PC-3 (cell line): ENCODE data around the gene MARK3. TPM values are rescaled to one million over a fixed set of nuclear protein-coding genes. Genes with fewer than 3 reads are reported as not detected.

Experiments
- ATAC-seq: fragments of 200-7000 bp; cut with Tn5 transposase; 2 replicates; pipeline ENCODE4 v1.9.1; 2020; ENCODE audit warnings: mild to moderate bottlenecking, moderate library complexity
- BruUV-seq: library from RNA; stranded (reverse); fragments of 400-500 nt; replicated peaks from 2 replicates; lab custom pipeline; 2021; lab: Mats Ljungman, UMichigan
- CTCF ChIA-PET: fragments of 300-600 bp; sonication (Branson Sonifier 250); formaldehyde crosslinking; loops from one replicate; lab custom pipeline; 2022; ENCODE audit warnings: antibody characterized with exemption; lab: Charles Lee
- POLR2A ChIA-PET: fragments of 300-600 bp; sonication (Branson Sonifier 250); formaldehyde crosslinking; loops from one replicate; lab custom pipeline; 2022; ENCODE audit warnings: antibody characterized with exemption; ENCODE audit not compliant: unreplicated experiment; lab: Charles Lee
- DNase-seq: peaks from one replicate; pipeline ENCODE4 v3.0.0-alpha.2; 2015
- H2AFZ ChIP-seq: fragments of 300-600 bp; sonication (generic); 2 replicates; pipeline ENCODE4 v1.6.0; 2016; ENCODE audit warnings: antibody characterized with exemption, low read length
- H3F3A ChIP-seq: fragments of 300-600 bp; sonication (generic); one replicate; pipeline ENCODE4 v1.6.0; 2017; ENCODE audit warnings: antibody characterized with exemption, low read length, control low read depth, mild to moderate bottlenecking; ENCODE audit not compliant: unreplicated experiment
- H3K27ac ChIP-seq: fragments of 300-600 bp; sonication (generic); 2 replicates; pipeline ENCODE4 v1.5.1; 2016; ENCODE audit warnings: mild to moderate bottlenecking, low read length
- H3K27me3 ChIP-seq: fragments of 300-600 bp; sonication (generic); 2 replicates; pipeline ENCODE4 v1.6.1; 2016; ENCODE audit warnings: low read length, mixed read lengths
- H3K36me3 ChIP-seq: fragments of 300-600 bp; sonication (generic); 2 replicates; pipeline ENCODE4 v1.6.1; 2016; ENCODE audit warnings: low read depth, mixed run types, low read length, mixed read lengths
- H3K4me1 ChIP-seq: fragments of 300-600 bp; sonication (generic); 2 replicates; pipeline ENCODE4 v1.5.1; 2016; ENCODE audit warnings: low read length; ENCODE audit not compliant: insufficient read depth
- H3K4me2 ChIP-seq: fragments of 300-600 bp; sonication (generic); 2 replicates; pipeline ENCODE4 v1.6.0; 2016; ENCODE audit warnings: low read length
- H3K4me3 ChIP-seq: fragments of 300-600 bp; sonication (generic); 2 replicates; pipeline ENCODE4 v1.5.1; 2016; ENCODE audit warnings: mild to moderate bottlenecking, low read length, mixed read lengths
- H3K79me2 ChIP-seq: fragments of 300-600 bp; sonication (generic); 2 replicates; pipeline ENCODE4 v1.6.1; 2017; ENCODE audit warnings: low read length, mixed read lengths
- H3K9ac ChIP-seq: fragments of 300-600 bp; sonication (generic); 2 replicates; pipeline ENCODE4 v1.6.0; 2016; ENCODE audit warnings: mild to moderate bottlenecking, low read length
- H3K9me2 ChIP-seq: fragments of 300-600 bp; sonication (generic); replicated peaks from 2 replicates; pipeline ENCODE4 v1.6.1; 2016; ENCODE audit warnings: mixed run types, low read length, mixed read lengths
- H3K9me3 ChIP-seq: fragments of 300-600 bp; sonication (generic); 2 replicates; pipeline ENCODE4 v1.6.1; 2016; ENCODE audit warnings: low read length, mixed read lengths
- H4K20me1 ChIP-seq: fragments of 300-600 bp; sonication (generic); 2 replicates; pipeline ENCODE4 v1.6.1; 2016; ENCODE audit warnings: low read length, mixed read lengths
- EZH2 ChIP-seq: fragments of 300-600 bp; sonication (generic); IDR thresholded peaks from one replicate; pipeline ENCODE4 v1.6.1; 2017; ENCODE audit warnings: antibody characterized with exemption, mild to moderate bottlenecking, low read length; ENCODE audit not compliant: unreplicated experiment
- EZH2phosphoT487 ChIP-seq: fragments of 300-600 bp; sonication (generic); IDR thresholded peaks from 2 replicates; pipeline ENCODE4 v1.6.1; 2018; ENCODE audit warnings: mild to moderate bottlenecking, antibody characterized with exemption, low read length, borderline replicate concordance
- intact Hi-C: fragments of 100-400 bp; cut with micrococcal nuclease; formaldehyde crosslinking; loops from 2 replicates; pipeline ENCODE4 v1.9.0; 2023
- total RNA-seq: library from RNA; depleted of rRNA; stranded (reverse); fragments of >200 nt; gene quantifications from 2 replicates; pipeline ENCODE4 v1.2.3, GENCODE V29; 2014
- TF ChIP-seq, protein P1 (sequence below): fragments of 300-600 bp; sonication (generic); conservative IDR thresholded peaks from 2 replicates; pipeline ENCODE4 v1.5.1; 2017; ENCODE audit warnings: antibody characterized with exemption, low read depth, mild to moderate bottlenecking, low read length

Gene MARK3
- total RNA-seq, 1 experiment from 2014 or later: 69.9 TPM

DNA sequence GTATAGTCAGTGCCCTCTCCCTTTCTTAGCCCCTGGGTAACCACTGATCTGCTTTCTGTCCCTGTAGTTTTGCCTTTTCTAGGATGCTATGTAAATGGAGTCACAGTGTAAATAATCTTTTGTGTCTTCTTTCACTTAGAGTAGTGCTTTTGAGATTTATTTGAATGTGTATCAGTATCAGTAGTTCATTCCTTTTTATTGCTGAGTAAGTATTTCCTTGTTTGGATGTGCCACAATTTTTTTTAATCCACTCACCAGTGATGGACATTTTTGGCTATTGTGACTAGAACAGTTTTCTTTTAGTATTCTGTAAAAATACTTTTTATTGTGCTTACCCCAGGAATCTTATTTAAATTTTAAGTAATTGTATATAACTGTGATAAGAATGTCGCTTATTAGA lies 3.4 kb downstream of the MARK3 start:
- Histone ChIP-seq H3K4me2 (peak overlapping the region; percentile 91), H3K27ac (no peak overlapping the region), H3K4me3 (peak overlapping the region; percentile 98), H3K4me1 (peaks cover 27% of the 10 kb centered on the region), H3K9ac (no peak overlapping the region), H4K20me1 (peaks cover 54% of the 10 kb centered on the region), H3F3A (peaks cover 4% of the 10 kb centered on the region), H3K9me2 (no peaks in the 10 kb centered on the region), H3K79me2 (peaks cover 89% of the 10 kb centered on the region), H3K27me3 (no peaks in the 10 kb centered on the region), H3K36me3 (no peaks in the 10 kb centered on the region), H3K9me3 (no peaks in the 10 kb centered on the region), H2AFZ (no peak overlapping the region)
- intact Hi-C loops: no loop called here
- ChIA-PET POLR2A (interaction anchor here (0.6 kb wide), 1 partner anchor 16 kb away, joined by 37 read pairs; no protein-coding TSS in a partner anchor), CTCF (no interaction called here)
- ATAC-seq (no peak), DNase-seq (no peak)
- TF ChIP-seq EZH2phosphoT487 (no peak), EZH2 (no peak)
- TF ChIP-seq, protein P1, sequence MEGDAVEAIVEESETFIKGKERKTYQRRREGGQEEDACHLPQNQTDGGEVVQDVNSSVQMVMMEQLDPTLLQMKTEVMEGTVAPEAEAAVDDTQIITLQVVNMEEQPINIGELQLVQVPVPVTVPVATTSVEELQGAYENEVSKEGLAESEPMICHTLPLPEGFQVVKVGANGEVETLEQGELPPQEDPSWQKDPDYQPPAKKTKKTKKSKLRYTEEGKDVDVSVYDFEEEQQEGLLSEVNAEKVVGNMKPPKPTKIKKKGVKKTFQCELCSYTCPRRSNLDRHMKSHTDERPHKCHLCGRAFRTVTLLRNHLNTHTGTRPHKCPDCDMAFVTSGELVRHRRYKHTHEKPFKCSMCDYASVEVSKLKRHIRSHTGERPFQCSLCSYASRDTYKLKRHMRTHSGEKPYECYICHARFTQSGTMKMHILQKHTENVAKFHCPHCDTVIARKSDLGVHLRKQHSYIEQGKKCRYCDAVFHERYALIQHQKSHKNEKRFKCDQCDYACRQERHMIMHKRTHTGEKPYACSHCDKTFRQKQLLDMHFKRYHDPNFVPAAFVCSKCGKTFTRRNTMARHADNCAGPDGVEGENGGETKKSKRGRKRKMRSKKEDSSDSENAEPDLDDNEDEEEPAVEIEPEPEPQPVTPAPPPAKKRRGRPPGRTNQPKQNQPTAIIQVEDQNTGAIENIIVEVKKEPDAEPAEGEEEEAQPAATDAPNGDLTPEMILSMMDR: no peak
- no TSS peak for BruUV-seq

DNA sequence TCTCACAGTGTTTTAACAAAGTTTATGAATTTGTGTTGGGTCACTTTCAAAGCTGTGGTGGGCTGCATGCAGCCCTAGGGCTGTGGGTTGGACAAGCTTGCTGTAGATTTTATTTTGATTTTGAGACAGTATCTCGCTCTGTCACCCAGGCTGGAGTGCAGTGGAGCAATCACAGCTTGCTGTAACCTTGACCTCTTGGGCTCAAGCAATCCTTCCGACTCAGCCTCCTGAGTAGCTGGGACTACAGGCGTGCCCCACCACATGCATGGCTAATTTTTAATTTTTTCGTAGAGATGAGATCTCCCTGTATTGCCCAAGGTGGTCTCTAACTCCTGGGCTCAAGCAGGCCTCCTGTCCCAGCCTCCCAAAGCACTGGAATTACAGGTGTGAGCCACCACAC lies 5.4 kb downstream of the MARK3 start:
- Histone ChIP-seq H4K20me1 (peaks cover 70% of the 10 kb centered on the region), H3K9me2 (no peaks in the 10 kb centered on the region), H3K4me3 (no peak overlapping the region), H3K27ac (no peak overlapping the region), H3K36me3 (no peaks in the 10 kb centered on the region), H3K4me1 (peaks cover 38% of the 10 kb centered on the region), H2AFZ (no peak overlapping the region), H3K9me3 (no peaks in the 10 kb centered on the region), H3K4me2 (no peak overlapping the region), H3K9ac (no peak overlapping the region), H3K79me2 (peaks cover 99% of the 10 kb centered on the region), H3F3A (peaks cover 8% of the 10 kb centered on the region), H3K27me3 (no peaks in the 10 kb centered on the region)
- DNase-seq: no peak
- intact Hi-C loops: loop anchor here (2.0 kb wide), 3 partner anchors 44 to 94 kb away; partner anchors contain the start of gene EIF5
- POLR2A ChIA-PET: interaction anchor here (0.6 kb wide), 2 partner anchors 19 to 57 kb away, joined by 3 read pairs; no protein-coding TSS in a partner anchor
- no TSS peak for BruUV-seq
- TF ChIP-seq EZH2phosphoT487 (no peak), EZH2 (no peak)
- TF ChIP-seq, protein P1: no peak
- CTCF ChIA-PET: interaction anchor here (0.6 to 2.0 kb wide), 7 partner anchors 12 to 95 kb away, joined by 3 to 11 read pairs (median 3); no protein-coding TSS in a partner anchor
- peak; percentile 7; the same call in 1 of the 2 replicates for ATAC-seq

DNA sequence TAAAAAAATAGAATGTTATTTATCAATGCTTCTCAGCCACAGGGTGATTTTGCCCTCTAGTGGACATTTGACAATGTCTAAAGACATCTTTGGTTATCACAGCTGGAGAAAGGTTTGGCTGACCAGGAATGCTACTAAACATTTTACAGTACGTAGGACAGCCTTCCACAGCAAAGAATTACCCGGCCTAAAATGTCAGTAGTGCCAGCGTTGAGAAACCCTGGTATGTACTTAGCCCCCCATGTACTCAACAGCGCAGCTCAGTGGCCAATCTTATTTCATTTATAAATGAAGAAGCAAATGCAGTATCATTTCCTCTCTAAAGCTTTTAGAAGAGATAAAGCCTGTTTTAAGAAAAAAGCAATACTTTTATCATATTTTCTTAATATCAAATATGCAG lies 5.8 kb downstream of the MARK3 start:
- BruUV-seq: no TSS peak
- peak; percentile 64 for ATAC-seq
- peaks cover 74% of the 10 kb centered on the region for H4K20me1 ChIP-seq
- H3K9me2 ChIP-seq: no peaks in the 10 kb centered on the region
- no peak overlapping the region for H2AFZ ChIP-seq
- ChIA-PET POLR2A (interaction anchor here (0.6 kb wide), 1 partner anchor 58 kb away, joined by 3 read pairs; no protein-coding TSS in a partner anchor), CTCF (interaction anchor here (0.5 to 2.0 kb wide), 7 partner anchors 12 to 959 kb away, joined by 3 to 11 read pairs (median 3); no protein-coding TSS in a partner anchor)
- intact Hi-C loops: loop anchor here (2.0 kb wide), 3 partner anchors 44 to 94 kb away; partner anchors contain the start of gene EIF5
- no peak overlapping the region for H3K27ac ChIP-seq
- H3K79me2 ChIP-seq: peaks cover 99% of the 10 kb centered on the region
- H3K9me3 ChIP-seq: no peaks in the 10 kb centered on the region
- TF ChIP-seq, protein P1: peak; percentile 90
- no peak for TF ChIP-seq EZH2
- H3K4me1 ChIP-seq: peaks cover 41% of the 10 kb centered on the region
- peaks cover 8% of the 10 kb centered on the region for H3F3A ChIP-seq
- peak; percentile 77 for DNase-seq
- no peak overlapping the region for H3K9ac ChIP-seq
- H3K27me3 ChIP-seq: no peaks in the 10 kb centered on the region
- no peaks in the 10 kb centered on the region for H3K36me3 ChIP-seq
- no peak overlapping the region for H3K4me3 ChIP-seq
- no peak overlapping the region for H3K4me2 ChIP-seq
